GM12878 (cell line): Measurements from ENCODE around the gene ANKRD16. TPM values are rescaled to one million over a fixed set of nuclear protein-coding genes. Genes with fewer than 3 reads are reported as not detected.

Source experiments
- BCL11A ChIP-seq: IDR thresholded peaks from 2 replicates; pipeline ENCODE4 v1.6.1; 2011; ENCODE audit warnings: low read depth, low read length
- CEBPB ChIP-seq, 2 experiments: fragments of 150-350 bp in 1 of 2; IDR thresholded peaks; 2 replicates each; pipeline ENCODE4 v1.6.1; 2012 to 2014; ENCODE audit warnings: low read depth in 2 of 2, low read length in 2 of 2, borderline replicate concordance in 1 of 2, inconsistent platforms in 1 of 2
- CHD1 ChIP-seq: IDR thresholded peaks from 2 replicates; pipeline ENCODE4 v1.6.1; 2012; ENCODE audit warnings: low read depth, low read length, improper control_type of control experiment
- CHD4 ChIP-seq: fragments of 200-600 bp; sonication (generic); IDR thresholded peaks from 2 replicates; pipeline ENCODE4 v1.6.1; 2016; ENCODE audit warnings: mild to moderate bottlenecking
- CTCF ChIP-seq, 3 experiments: IDR thresholded peaks in 2 of 3; conservative IDR thresholded peaks in 1 of 3; 2 replicates each; pipeline ENCODE4 v1.5.1; 2011; ENCODE audit warnings: low read depth in 3 of 3, low read length in 3 of 3, mild to moderate bottlenecking in 3 of 3, control low read depth in 2 of 3, moderate library complexity in 2 of 3, inconsistent platforms in 1 of 3, mixed read lengths in 1 of 3; ENCODE audit not compliant: control insufficient read depth in 2 of 3, insufficient read depth in 1 of 3; ENCODE audit errors: extremely low read depth in 1 of 3
- GATAD2B ChIP-seq: fragments of 450-650 bp; conservative IDR thresholded peaks from 2 replicates; pipeline ENCODE4 v1.6.1; 2017; ENCODE audit warnings: low read depth, mild to moderate bottlenecking, moderate library complexity
- HCFC1 ChIP-seq: fragments of 150-350 bp; IDR thresholded peaks from 2 replicates; pipeline ENCODE4 v1.6.1; 2014; ENCODE audit warnings: low read length
- IKZF2 ChIP-seq, 2 experiments: fragments of 450-650 bp; IDR thresholded peaks; 2 replicates each; pipeline ENCODE4 v1.6.1; 2017; ENCODE audit warnings: mild to moderate bottlenecking in 2 of 2, moderate library complexity in 2 of 2
- POLR2AphosphoS2 ChIP-seq: IDR thresholded peaks from 2 replicates; pipeline ENCODE4 v1.6.1; 2011; ENCODE audit warnings: low read depth, mild to moderate bottlenecking, low read length, improper control_type of control experiment, moderate library complexity
- POU2F2 ChIP-seq: IDR thresholded peaks from 3 replicates; pipeline ENCODE4 v1.6.1; 2011; ENCODE audit warnings: low read depth, mild to moderate bottlenecking, low read length, borderline replicate concordance
- SIN3A ChIP-seq: IDR thresholded peaks from 2 replicates; pipeline ENCODE4 v1.6.1; 2012; ENCODE audit warnings: low read depth, low read length, improper control_type of control experiment
- SIX5 ChIP-seq: IDR thresholded peaks from 2 replicates; pipeline ENCODE4 v1.6.1; 2011; ENCODE audit warnings: mild to moderate bottlenecking, low read depth, low read length, moderate library complexity; ENCODE audit not compliant: severe bottlenecking
- SREBF1 ChIP-seq: IDR thresholded peaks from 2 replicates; pipeline ENCODE4 v1.6.1; 2012; ENCODE audit warnings: mild to moderate bottlenecking, low read length
- SUZ12 ChIP-seq: fragments of 200-600 bp; sonication (generic); IDR thresholded peaks from one replicate; pipeline ENCODE4 v1.6.1; 2018; ENCODE audit warnings: antibody characterized with exemption, mild to moderate bottlenecking; ENCODE audit not compliant: unreplicated experiment
- YY1 ChIP-seq: IDR thresholded peaks from 2 replicates; pipeline ENCODE4 v1.6.1; 2011; ENCODE audit warnings: low read depth, mild to moderate bottlenecking, low read length
- ZNF207 ChIP-seq: fragments of 450-650 bp; IDR thresholded peaks from 2 replicates; pipeline ENCODE4 v1.6.1; 2014; ENCODE audit warnings: antibody characterized with exemption, mild to moderate bottlenecking, borderline replicate concordance
- ZSCAN29 ChIP-seq: fragments of 450-650 bp; IDR thresholded peaks from 2 replicates; pipeline ENCODE4 v1.6.1; 2017; ENCODE audit warnings: mild to moderate bottlenecking, moderate library complexity
- polyA plus RNA-seq, 11 experiments: library from polyadenylated mRNA; depleted of rRNA in 4 of 11; unstranded in 6 of 11; stranded (reverse) in 5 of 11; fragments of >200 nt; fragmentation: Nextera tagmentation in 4 of 11; fragmentation: Illumina TruSeq in 1 of 11; extraction: Ambion mirVana in 4 of 11; extraction: Trizol in 1 of 11; gene quantifications; 1 replicate in 1 of 11; 2 replicates in 10 of 11; pipeline versions ENCODE4 v1.2.1 to v1.2.3, GENCODE V29; 2011 to 2016; ENCODE audit warnings: inconsistent platforms in 2 of 11, missing spikeins in 2 of 11, low read depth in 1 of 11
- total RNA-seq, 4 experiments: library from RNA; depleted of rRNA in 3 of 4; stranded (reverse); fragments of >200 nt in 3 of 4; fragmentation: Illumina TruSeq in 1 of 4; extraction: Trizol in 1 of 4; gene quantifications; 2 replicates each; pipeline versions ENCODE4 v1.2.1 to v1.2.3, GENCODE V29; 2013 to 2021
- TF ChIP-seq, protein P1 (sequence below): fragments of 450-650 bp; IDR thresholded peaks from 2 replicates; pipeline ENCODE4 v1.6.1; 2017; ENCODE audit warnings: low read depth, mild to moderate bottlenecking, moderate library complexity
- TF ChIP-seq, protein P2 (sequence below): fragments of 150-350 bp; IDR thresholded peaks from 2 replicates; pipeline ENCODE4 v1.6.1; 2016; ENCODE audit warnings: low read depth, low read length

The ANKRD16 gene
- total and polyA plus RNA-seq, 10 of the 15 experiments (the other 5 are each of a cell fraction or from before 2014, with no cell fraction given), result 0.57 to 13.6 (median 4.4) TPM

- TF ChIP-seq CTCF (IDR thresholded peaks at IDR 0.05 in 2 of 3, conservative IDR thresholded peaks at IDR 0.05 in 1 of 3; ENCODE audit: control insufficient read depth in 2 of 3, extremely low read depth in 1 of 3, insufficient read depth in 1 of 3, low read depth in 3 of 3, low read length in 3 of 3) (peak; percentile 64 to 73 (median 66)), SIX5 (no peak), CHD1 (no peak), SIN3A (no peak), BCL11A (no peak), ZNF207 (no peak), HCFC1 (no peak), YY1 (peak; percentile 70), CHD4 (no peak), POLR2AphosphoS2 (no peak), CEBPB (IDR thresholded peaks at IDR 0.05; ENCODE audit: borderline replicate concordance in 1 of 2, low read depth in 2 of 2, low read length in 2 of 2) (no peak), POU2F2 (no peak), IKZF2 (IDR thresholded peaks at IDR 0.05) (0 out of 4 replicates have a peak, but pooled peaks of 1 of the 2 experiments have one; percentile 25), GATAD2B (no peak), SREBF1 (no peak), ZSCAN29 (no peak), SUZ12 (no peak)
- TF ChIP-seq, protein P1, sequence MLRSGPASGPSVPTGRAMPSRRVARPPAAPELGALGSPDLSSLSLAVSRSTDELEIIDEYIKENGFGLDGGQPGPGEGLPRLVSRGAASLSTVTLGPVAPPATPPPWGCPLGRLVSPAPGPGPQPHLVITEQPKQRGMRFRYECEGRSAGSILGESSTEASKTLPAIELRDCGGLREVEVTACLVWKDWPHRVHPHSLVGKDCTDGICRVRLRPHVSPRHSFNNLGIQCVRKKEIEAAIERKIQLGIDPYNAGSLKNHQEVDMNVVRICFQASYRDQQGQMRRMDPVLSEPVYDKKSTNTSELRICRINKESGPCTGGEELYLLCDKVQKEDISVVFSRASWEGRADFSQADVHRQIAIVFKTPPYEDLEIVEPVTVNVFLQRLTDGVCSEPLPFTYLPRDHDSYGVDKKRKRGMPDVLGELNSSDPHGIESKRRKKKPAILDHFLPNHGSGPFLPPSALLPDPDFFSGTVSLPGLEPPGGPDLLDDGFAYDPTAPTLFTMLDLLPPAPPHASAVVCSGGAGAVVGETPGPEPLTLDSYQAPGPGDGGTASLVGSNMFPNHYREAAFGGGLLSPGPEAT, result 0 out of 2 replicates have a peak, but pooled peaks have one; percentile 37
- TF ChIP-seq, protein P2, sequence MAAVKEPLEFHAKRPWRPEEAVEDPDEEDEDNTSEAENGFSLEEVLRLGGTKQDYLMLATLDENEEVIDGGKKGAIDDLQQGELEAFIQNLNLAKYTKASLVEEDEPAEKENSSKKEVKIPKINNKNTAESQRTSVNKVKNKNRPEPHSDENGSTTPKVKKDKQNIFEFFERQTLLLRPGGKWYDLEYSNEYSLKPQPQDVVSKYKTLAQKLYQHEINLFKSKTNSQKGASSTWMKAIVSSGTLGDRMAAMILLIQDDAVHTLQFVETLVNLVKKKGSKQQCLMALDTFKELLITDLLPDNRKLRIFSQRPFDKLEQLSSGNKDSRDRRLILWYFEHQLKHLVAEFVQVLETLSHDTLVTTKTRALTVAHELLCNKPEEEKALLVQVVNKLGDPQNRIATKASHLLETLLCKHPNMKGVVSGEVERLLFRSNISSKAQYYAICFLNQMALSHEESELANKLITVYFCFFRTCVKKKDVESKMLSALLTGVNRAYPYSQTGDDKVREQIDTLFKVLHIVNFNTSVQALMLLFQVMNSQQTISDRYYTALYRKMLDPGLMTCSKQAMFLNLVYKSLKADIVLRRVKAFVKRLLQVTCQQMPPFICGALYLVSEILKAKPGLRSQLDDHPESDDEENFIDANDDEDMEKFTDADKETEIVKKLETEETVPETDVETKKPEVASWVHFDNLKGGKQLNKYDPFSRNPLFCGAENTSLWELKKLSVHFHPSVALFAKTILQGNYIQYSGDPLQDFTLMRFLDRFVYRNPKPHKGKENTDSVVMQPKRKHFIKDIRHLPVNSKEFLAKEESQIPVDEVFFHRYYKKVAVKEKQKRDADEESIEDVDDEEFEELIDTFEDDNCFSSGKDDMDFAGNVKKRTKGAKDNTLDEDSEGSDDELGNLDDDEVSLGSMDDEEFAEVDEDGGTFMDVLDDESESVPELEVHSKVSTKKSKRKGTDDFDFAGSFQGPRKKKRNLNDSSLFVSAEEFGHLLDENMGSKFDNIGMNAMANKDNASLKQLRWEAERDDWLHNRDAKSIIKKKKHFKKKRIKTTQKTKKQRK, result no peak
Measured at GRCh38 chr10:5873515-5873995, 16.1 kb downstream of the ANKRD16 start (continued).
